ENCODE measurements around the gene ELF2. TPM values are rescaled to one million over a fixed set of nuclear protein-coding genes. Genes with fewer than 3 reads are reported as not detected.

The ELF2 gene
- total and polyA plus RNA-seq, 11 donors = 10.3 to 44.2 (median 34.0) TPM

DNA sequence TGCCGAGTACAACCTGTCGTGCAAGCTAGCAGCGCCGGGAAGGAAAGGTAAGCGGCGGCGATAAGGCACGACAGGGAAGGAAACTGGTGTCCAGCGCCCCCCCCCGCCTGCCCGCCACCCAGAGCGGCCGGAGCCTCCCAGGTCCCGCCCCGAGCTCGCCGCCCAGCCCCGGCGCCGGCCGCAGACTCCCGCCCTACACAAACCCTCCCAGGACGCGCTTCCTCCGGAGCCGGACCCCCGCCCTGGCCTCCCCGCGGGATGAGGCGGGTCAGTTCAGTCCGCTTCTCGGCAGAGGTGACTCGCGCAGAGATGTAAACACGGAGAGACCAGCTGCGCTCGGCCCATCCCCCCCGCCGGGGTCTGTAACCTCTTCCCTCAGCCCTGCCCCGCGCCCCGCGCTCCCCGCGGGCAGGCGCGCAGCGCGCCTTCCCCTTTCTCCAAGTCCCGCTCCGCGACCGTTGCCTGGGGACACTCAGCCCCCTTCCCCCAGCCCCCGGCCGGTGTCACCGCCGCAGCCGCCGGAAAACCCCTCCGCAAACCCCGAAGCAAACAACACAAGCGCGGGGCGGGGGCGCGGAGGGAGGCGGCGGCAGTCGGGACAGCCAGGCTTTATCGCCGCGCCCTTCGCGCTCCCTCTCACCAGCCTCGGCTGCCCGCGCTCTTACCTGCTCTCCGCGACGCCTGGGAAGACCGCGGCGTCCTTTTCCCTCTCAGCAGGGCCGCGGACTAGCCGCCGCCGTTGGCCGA lies 543 bp downstream of the ELF2 start:
- 0 to 1% (median 1%) methylated on average over 49 to 89 of the region's 89 CpGs for WGBS, 4 donors
- no peaks in the 10 kb centered on the region for H3K9me3 ChIP-seq
- TF ChIP-seq POLR2A (IDR thresholded peaks at IDR 0.05) = peak in 1 of 2 donors; percentile 31
- TF ChIP-seq, protein P1, sequence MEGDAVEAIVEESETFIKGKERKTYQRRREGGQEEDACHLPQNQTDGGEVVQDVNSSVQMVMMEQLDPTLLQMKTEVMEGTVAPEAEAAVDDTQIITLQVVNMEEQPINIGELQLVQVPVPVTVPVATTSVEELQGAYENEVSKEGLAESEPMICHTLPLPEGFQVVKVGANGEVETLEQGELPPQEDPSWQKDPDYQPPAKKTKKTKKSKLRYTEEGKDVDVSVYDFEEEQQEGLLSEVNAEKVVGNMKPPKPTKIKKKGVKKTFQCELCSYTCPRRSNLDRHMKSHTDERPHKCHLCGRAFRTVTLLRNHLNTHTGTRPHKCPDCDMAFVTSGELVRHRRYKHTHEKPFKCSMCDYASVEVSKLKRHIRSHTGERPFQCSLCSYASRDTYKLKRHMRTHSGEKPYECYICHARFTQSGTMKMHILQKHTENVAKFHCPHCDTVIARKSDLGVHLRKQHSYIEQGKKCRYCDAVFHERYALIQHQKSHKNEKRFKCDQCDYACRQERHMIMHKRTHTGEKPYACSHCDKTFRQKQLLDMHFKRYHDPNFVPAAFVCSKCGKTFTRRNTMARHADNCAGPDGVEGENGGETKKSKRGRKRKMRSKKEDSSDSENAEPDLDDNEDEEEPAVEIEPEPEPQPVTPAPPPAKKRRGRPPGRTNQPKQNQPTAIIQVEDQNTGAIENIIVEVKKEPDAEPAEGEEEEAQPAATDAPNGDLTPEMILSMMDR (IDR thresholded peaks at IDR 0.05) = no peak
- no peaks in the 10 kb centered on the region for H3K36me3 ChIP-seq
- peak overlapping the region; percentile 76 to 100 (median 98) for H3K4me3 ChIP-seq
- peaks cover 0 to 38% (median 18%) of the 10 kb centered on the region in 12 donors for H3K4me1 ChIP-seq
- DNase-seq (peak; percentile 89 to 93 (median 91)), ATAC-seq (peak; percentile 52 to 79 (median 70))
- intact Hi-C loops (cut with DNase I) = loop anchor here in 8 of 10 donors (1.0 to 10.0 kb wide), 14 partner anchors 39 to 381 kb away; partner anchors contain the start of genes NAA15 (in 3 of the 8), NOCT (in 2 of the 8) and SETD7 (in 1 of the 8)
- H3K27ac ChIP-seq = peak overlapping the region; percentile 90 to 100 (median 100)
- no peaks in the 10 kb centered on the region for H3K27me3 ChIP-seq

DNA sequence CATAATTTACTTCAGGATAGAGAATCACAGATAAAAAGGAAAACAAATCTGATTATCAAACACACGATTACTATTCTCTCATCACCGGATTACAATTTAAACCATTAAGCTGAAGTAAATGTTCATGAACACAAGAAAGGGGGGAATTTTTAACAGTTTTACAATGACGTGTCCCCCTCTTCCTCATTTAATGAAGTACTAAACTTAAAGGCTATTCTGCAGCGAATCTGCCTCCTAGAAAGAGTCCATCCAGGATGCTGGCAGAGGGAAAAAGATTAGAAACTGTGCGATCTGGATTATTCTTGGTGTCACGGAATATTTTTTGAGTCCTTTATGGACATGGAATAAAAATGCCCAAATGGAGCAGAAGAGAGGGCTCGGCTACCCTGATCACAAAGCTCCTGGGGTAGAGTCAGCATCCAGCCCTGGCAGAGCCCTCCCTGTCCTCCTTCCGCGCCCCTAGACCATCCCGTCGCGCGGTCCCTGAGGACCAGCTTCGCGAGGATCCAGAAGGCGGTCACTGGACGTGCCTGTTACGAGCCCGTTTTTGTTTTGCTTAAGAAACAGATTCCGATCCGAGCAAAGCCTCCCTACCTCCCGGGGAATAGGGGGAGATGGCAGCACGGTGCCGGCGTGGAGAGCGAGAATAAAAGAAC lies 1.2 kb downstream of the ELF2 start:
- Histone ChIP-seq H3K4me3 (peak overlapping the region; percentile 76 to 100 (median 98)), H3K9me3 (no peaks in the 10 kb centered on the region), H3K36me3 (no peaks in the 10 kb centered on the region), H3K4me1 (peaks cover 0 to 45% (median 22%) of the 10 kb centered on the region in 12 donors), H3K27ac (peak overlapping the region; percentile 90 to 100 (median 100)), H3K27me3 (no peaks in the 10 kb centered on the region)
- 1 to 2% (median 2%) methylated on average over 21 to 26 of the region's 26 CpGs for WGBS, 4 donors
- intact Hi-C loops (cut with DNase I) = loop anchor here in 8 of 10 donors (2.0 to 10.0 kb wide), 13 partner anchors 38 to 382 kb away; partner anchors contain the start of genes NAA15 (in 3 of the 8), NOCT (in 2 of the 8) and SETD7 (in 1 of the 8)
- no peak for TF ChIP-seq POLR2A (IDR thresholded peaks at IDR 0.05)
- TF ChIP-seq, protein P1 (IDR thresholded peaks at IDR 0.05) = no peak
- DNase-seq = peak in 1 of 5 donors; percentile 69
- ATAC-seq = no peak

DNA sequence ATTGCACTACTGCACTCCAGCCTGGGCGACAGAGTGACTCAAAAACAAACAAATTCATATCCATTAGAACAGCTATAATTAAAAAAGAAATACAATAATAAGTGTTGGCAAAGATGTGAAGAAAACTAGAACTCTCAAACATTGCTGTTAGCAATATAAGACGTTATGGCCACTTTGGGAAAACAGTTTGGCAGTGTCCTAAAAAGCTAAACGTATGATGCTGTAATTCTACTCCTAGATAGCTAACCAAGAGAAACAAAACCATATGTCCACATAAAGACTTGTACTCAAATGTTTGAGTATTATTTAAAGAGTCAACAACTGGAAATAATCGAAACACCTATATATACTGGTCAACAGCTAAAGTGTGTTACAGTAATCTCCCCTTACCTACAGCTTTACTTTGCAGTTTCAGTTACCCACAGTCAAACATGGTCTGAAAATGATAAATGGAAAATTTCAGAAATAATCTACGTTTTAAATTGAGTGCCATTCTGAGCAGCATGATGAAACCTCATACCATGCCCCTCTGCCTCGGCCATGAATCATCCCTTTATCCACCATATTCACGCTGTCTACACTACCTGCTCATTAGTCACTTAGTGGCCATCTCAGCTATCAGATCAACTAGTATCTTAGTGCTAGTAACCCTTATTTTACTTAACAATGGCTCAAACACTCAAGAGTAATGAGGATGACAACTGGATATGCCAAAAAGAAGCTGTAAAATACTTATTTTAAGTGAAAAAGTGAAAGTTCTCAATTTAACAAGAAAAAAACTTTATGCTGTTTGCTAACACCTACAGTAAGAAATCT lies 4.9 kb downstream of the ELF2 start:
- Histone ChIP-seq H3K4me1 (peaks cover 3 to 56% (median 28%) of the 10 kb centered on the region in 12 donors), H3K9me3 (no peaks in the 10 kb centered on the region), H3K4me3 (no peak overlapping the region), H3K27ac (no peak overlapping the region), H3K36me3 (no peaks in the 10 kb centered on the region), H3K27me3 (no peaks in the 10 kb centered on the region)
- ATAC-seq (no peak), DNase-seq (no peak)
- intact Hi-C loops (cut with DNase I) = loop anchor here in 5 of 10 donors (5.0 to 10.0 kb wide), 2 partner anchors 70 to 137 kb away; no protein-coding TSS in a partner anchor
- no peak for TF ChIP-seq POLR2A (IDR thresholded peaks at IDR 0.05)
- TF ChIP-seq, protein P1 (IDR thresholded peaks at IDR 0.05) = no peak
- 63 to 66% (median 64%) methylated on average over 7 of the region's 7 CpGs for WGBS, 4 donors

Data from heart left ventricle (tissue), 16 donors.